ENCODE results near the gene CELF3. TPM values are rescaled to one million over a fixed set of nuclear protein-coding genes. Genes with fewer than 3 reads are reported as not detected.

Gene CELF3
- total RNA-seq: not detected in 2 replicates

DNA sequence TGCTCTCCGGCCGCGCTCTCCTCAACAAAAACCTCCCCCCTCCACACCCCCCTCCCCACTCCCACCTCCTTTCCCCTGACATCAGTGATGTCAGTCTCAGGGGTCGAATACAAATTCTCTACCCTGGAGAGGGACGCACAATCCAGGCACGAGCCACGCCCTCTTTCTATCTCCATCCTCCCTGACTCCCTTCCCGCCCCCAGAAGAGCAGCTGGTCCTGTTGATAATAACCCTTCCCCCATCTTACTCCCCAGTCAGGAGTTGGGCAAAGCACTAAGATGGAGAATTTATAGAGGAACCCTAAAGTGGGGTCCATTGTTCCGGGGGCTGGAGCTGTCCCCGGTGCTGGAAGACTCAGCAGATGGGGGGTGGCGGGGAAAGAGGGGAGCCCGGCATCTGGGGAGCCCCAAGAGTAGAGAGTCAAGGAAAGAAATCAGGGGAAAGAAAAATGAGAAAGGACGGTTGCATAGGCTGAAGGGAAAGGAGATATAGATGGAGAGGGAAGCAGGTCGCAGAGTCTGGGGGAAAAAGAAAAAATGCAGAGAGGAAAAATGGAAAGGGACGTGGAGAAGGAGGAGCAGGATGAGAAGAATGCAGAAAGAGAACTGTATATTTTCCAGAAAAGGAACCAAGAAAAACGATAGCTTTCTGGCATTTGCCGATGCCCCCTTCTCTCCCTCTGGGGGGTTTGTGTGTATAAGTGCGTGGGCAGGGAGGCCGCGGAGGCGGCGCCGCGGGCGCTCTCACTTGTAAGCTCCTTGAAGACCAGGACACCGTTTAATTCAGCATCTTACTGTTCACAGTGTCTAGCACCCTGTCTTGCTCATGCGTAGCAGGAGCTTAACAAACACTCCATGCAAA, at the start of gene CELF3:
CELF3 (minus strand) TSS at position 33 of the 861 bp plus-strand sequence. CDS start 783 bp downstream, outside the sequence.

DNA sequence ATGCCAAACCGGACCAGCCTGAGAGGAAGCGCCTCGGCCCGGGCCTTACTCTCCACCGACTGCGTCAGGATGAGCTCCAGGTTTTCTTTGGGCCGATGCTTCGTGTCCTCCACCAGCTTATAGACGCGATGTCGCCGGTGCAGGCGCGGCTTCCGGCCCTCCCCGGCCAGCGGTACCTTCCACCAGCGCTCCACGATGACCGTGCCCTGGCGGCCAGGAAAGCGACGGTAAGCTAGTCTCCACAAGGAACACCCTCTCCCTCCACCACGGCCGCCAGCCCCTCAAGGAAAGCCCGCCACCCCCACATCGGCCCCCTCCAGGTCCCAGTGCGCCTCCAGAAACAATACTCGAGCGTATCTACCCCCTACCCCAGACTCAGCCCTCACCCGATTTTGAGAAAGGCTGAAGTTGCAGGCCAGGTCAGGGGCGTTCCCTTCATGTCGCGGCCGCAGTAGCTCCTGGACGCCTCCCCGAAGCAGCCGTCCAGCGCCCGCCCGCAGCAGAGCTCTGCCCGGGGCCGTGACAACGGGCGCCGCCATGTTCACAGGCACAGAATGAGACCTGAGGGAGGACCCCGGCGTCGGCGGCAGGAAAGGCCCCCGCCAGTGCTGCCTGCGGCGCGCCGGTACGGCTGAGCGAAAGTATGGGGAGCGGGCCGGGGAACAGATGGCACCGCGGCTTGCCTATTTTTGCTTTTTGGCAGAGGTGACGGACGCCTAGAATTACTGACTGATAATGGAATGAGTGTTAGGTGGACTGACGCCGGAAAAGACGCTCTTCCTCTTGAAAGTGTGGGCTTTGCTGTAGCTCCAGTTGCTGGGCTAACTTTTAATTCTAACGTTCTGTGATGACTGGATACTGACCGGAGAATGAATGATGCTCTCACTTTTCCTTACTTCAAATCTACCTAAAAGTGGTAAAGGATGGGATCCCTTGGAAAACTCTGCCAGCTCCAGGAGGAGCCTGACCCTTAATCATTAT, 46.6 kb upstream of the CELF3 start, which contains the start of gene MRPL9:
MRPL9 (minus strand) TSS at position 556 of the 981 bp plus-strand sequence; CDS start at position 539, 17 bp downstream.

DNA sequence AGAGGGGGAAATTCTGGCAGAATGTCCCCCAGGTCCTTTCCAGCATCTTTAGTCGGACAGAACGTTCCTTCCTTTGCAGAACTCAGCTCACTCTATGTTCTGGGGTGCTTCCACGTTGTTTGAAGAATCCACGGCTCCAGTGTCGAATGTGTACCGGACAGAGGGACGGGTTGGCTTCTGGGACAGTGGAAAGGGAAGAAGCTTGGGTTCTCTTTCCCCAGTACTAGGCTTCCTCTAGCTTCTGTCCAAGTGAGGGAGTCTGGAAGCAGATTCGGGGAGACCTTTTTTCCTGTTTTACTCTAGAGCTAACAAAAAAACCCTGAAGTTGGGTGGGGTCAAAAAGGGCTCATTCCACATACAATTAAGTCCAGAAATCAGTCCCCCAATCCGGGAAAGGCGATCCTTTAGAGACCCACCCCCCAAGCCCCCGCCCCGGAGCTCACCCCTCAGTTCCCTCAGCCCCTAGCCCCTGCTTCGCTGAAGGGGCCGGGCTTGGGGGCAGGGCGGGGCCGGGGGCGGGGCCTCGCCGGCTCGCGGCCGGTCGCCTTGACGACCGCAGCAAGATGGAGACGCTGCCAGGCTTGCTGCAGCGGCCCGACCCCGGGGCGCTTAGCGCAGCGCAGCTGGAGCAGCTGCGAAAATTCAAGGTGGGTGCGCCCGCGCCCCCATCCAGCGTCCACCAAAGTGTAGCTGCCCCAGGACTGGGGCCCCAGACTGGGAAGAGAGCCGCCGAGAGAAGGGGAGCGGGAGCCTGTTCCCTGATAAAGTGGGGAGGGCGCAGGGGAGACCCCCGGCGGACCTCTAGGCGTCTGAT, 4.6 kb upstream of the CELF3 start, which contains the start of gene RIIAD1:
RIIAD1 (plus strand) TSS at position 549 of the 814 bp plus-strand sequence; CDS start at position 564, 15 bp downstream.

Other genes with a start within 250 kb of the CELF3 start
- gene CGN, start 205.4 kb downstream of the CELF3 start, total RNA-seq: 2.0 and 5.2 TPM in 2 replicates
- 35.0 and 40.1 TPM in 2 replicates for gene TUFT1, start 176.5 kb downstream of the CELF3 start, total RNA-seq
- gene SNX27, start 104.8 kb downstream of the CELF3 start, total RNA-seq: 13.7 and 16.5 TPM in 2 replicates
- gene RIIAD1, start 4.7 kb upstream of the CELF3 start, total RNA-seq: not detected in 2 replicates
- gene MRPL9, start 46.7 kb upstream of the CELF3 start, total RNA-seq: 70.4 and 113 TPM in 2 replicates
- gene TDRKH, start 73.7 kb upstream of the CELF3 start, total RNA-seq: 3.2 and 4.9 TPM in 2 replicates
- gene LINGO4, start 88.6 kb upstream of the CELF3 start, total RNA-seq: not detected in 2 replicates
- under 0.01 TPM in 1 of 2 replicates, not detected in the other for gene RORC, start 115.0 kb upstream of the CELF3 start, total RNA-seq
- 0.16 and 0.89 TPM in 2 replicates for gene C2CD4D, start 123.0 kb upstream of the CELF3 start, total RNA-seq
- not detected in 2 replicates for gene THEM5, start 136.9 kb upstream of the CELF3 start, total RNA-seq
- gene THEM4, start 192.7 kb upstream of the CELF3 start, total RNA-seq: 11.6 and 14.1 TPM in 2 replicates